Measurements from ENCODE around the gene PHACTR1. TPM values are rescaled to one million over a fixed set of nuclear protein-coding genes. Genes with fewer than 3 reads are reported as not detected.

The PHACTR1 gene
- total RNA-seq, 1 experiment from 2014 or later = 15.5 TPM

GRCh38 chr6:12865671-12866181 is 149.2 kb downstream of the PHACTR1 start:
- no peak for DNase-seq (ENCODE audit: low spot score)
- POLR2A ChIA-PET = no interaction called here
- peaks cover 7% of the 10 kb centered on the region; the same call in 1 of the 2 replicates for H3K27me3 Mint-ChIP-seq (ENCODE audit: low read depth)
- CTCF ChIA-PET = interaction anchor here (0.5 to 2.3 kb wide), 5 partner anchors 15 to 228 kb away, joined by 3 to 9 read pairs (median 6); no protein-coding TSS in a partner anchor
- ATAC-seq = peak; percentile 73
- no peaks in the 10 kb centered on the region for H3K9me3 Mint-ChIP-seq
- peaks cover 26% of the 10 kb centered on the region for H3K4me1 Mint-ChIP-seq
- H3K4me3 Mint-ChIP-seq = no peak overlapping the region
- TF ChIP-seq ELF4 (CRISPR knock-in tag; IDR thresholded peaks at IDR 0.05; ENCODE audit: low read depth) (no peak), ZNF263 (CRISPR knock-in tag; IDR thresholded peaks at IDR 0.05; ENCODE audit: low read depth) (peak; percentile 76; the same call in 1 of the 2 replicates), ZNF425 (CRISPR knock-in tag; conservative IDR thresholded peaks at IDR 0.05) (no peak)
- H3K27ac Mint-ChIP-seq = no peak overlapping the region
- H3K36me3 Mint-ChIP-seq = no peaks in the 10 kb centered on the region

GRCh38 chr6:12866422-12867029 is 150.0 kb downstream of the PHACTR1 start:
- Mint-ChIP-seq H3K4me3 (no peak overlapping the region), H3K27ac (no peak overlapping the region), H3K9me3 (no peaks in the 10 kb centered on the region), H3K36me3 (no peaks in the 10 kb centered on the region), H3K4me1 (peaks cover 26% of the 10 kb centered on the region), H3K27me3 (ENCODE audit: low read depth) (peaks cover 7% of the 10 kb centered on the region; the same call in 1 of the 2 replicates)
- ChIA-PET CTCF (interaction anchor here (1.2 to 2.3 kb wide), 4 partner anchors 14 to 228 kb away, joined by 4 to 9 read pairs (median 6); no protein-coding TSS in a partner anchor), POLR2A (no interaction called here)
- peak; percentile 26; the same call in 1 of the 2 replicates for ATAC-seq
- DNase-seq (ENCODE audit: low spot score) = no peak
- TF ChIP-seq ZNF121 (CRISPR knock-in tag; IDR thresholded peaks at IDR 0.05) (no peak), ATF3 (CRISPR knock-in tag; conservative IDR thresholded peaks at IDR 0.05) (no peak), FOXP4 (CRISPR knock-in tag; IDR thresholded peaks at IDR 0.05) (no peak), PREB (CRISPR knock-in tag; IDR thresholded peaks at IDR 0.05; ENCODE audit: borderline replicate concordance) (no peak), CBFB (CRISPR knock-in tag; IDR thresholded peaks at IDR 0.05; ENCODE audit: low read depth) (no peak), ZBTB21 (CRISPR knock-in tag; IDR thresholded peaks at IDR 0.05; ENCODE audit: borderline replicate concordance) (no peak)

- DNase-seq (ENCODE audit: low spot score) = no peak
- ATAC-seq = no peak
- POLR2A ChIA-PET = no interaction called here
- Mint-ChIP-seq H3K27ac (no peak overlapping the region), H3K9me3 (no peaks in the 10 kb centered on the region), H3K36me3 (no peaks in the 10 kb centered on the region), H3K27me3 (ENCODE audit: low read depth) (no peaks in the 10 kb centered on the region), H3K4me3 (no peak overlapping the region), H3K4me1 (peaks cover 26% of the 10 kb centered on the region)
- CTCF ChIA-PET = interaction anchor here (0.8 kb wide), 1 partner anchor 24 kb away, joined by 3 read pairs; no protein-coding TSS in a partner anchor
- TF ChIP-seq ZNF532 (CRISPR knock-in tag; IDR thresholded peaks at IDR 0.05; ENCODE audit: borderline replicate concordance) = no peak
- TF ChIP-seq MYBL2 (CRISPR knock-in tag; IDR thresholded peaks at IDR 0.05) = no peak
Measured at GRCh38 chr6:12869816-12870432, 153.4 kb downstream of the PHACTR1 start.

Data from WTC11 (cell line).